Panc1 (cell line): Measurements from ENCODE around the gene FANCF. TPM values are rescaled to one million over a fixed set of nuclear protein-coding genes. Genes with fewer than 3 reads are reported as not detected.

Experiments used
- ATAC-seq: fragments of 200-7000 bp; cut with Tn5 transposase; 2 replicates; pipeline ENCODE4 v1.9.1; 2020; ENCODE audit warnings: mild to moderate bottlenecking, moderate library complexity
- BruUV-seq: library from RNA; stranded (reverse); fragments of 400-500 nt; replicated peaks from 2 replicates; lab custom pipeline; 2021; lab: Mats Ljungman, UMichigan
- CTCF ChIA-PET: fragments of 300-600 bp; sonication (Branson Sonifier 250); formaldehyde crosslinking; loops from one replicate; lab custom pipeline; 2022; ENCODE audit warnings: antibody characterized with exemption; lab: Charles Lee
- POLR2A ChIA-PET: fragments of 300-600 bp; sonication (Branson Sonifier 250); formaldehyde crosslinking; loops from one replicate; lab custom pipeline; 2022; ENCODE audit warnings: antibody characterized with exemption; lab: Charles Lee
- DNase-seq: peaks from one replicate; pipeline ENCODE4 v3.0.0-alpha.2; 2010; ENCODE audit warnings: low read depth, low spot score
- H3K27ac ChIP-seq: 2 replicates; pipeline ENCODE4 v1.5.1; 2011; ENCODE audit warnings: mild to moderate bottlenecking, low read length, inconsistent platforms
- H3K27me3 ChIP-seq: fragments of 200-500 bp; sonication (Bioruptor generic); 2 replicates; pipeline ENCODE4 v1.6.0; 2014; ENCODE audit warnings: low read length, inconsistent platforms; ENCODE audit not compliant: control insufficient read depth, insufficient read depth
- H3K36me3 ChIP-seq: fragments of 200-500 bp; sonication (Bioruptor generic); 2 replicates; pipeline ENCODE4 v1.5.1; 2014; ENCODE audit warnings: inconsistent platforms, mild to moderate bottlenecking, low read length, moderate library complexity; ENCODE audit not compliant: control insufficient read depth, insufficient read depth
- H3K4me1 ChIP-seq: 2 replicates; pipeline ENCODE4 v1.5.1; 2011; ENCODE audit warnings: inconsistent platforms, mild to moderate bottlenecking, low read length, moderate library complexity; ENCODE audit not compliant: control insufficient read depth, insufficient read depth
- H3K4me3 ChIP-seq, 2 experiments: 2 replicates each; pipeline ENCODE4 v1.5.1; 2011 to 2012; ENCODE audit warnings: low read depth in 2 of 2, low read length in 2 of 2, mild to moderate bottlenecking in 2 of 2, inconsistent platforms in 1 of 2, moderate library complexity in 1 of 2
- H3K9me3 ChIP-seq: fragments of 200-500 bp; sonication (Bioruptor generic); 2 replicates; pipeline ENCODE4 v1.5.1; 2014; ENCODE audit warnings: low read depth, mild to moderate bottlenecking, inconsistent platforms, low read length, moderate library complexity; ENCODE audit not compliant: control insufficient read depth, insufficient read depth
- CTCF ChIP-seq: fragments of 450-650 bp; IDR thresholded peaks from 2 replicates; pipeline ENCODE4 v1.5.1; 2017; ENCODE audit warnings: mild to moderate bottlenecking
- POLR2AphosphoS5 ChIP-seq: IDR thresholded peaks from 2 replicates; pipeline ENCODE4 v1.6.1; 2012; ENCODE audit warnings: mild to moderate bottlenecking, low read depth, low read length, moderate library complexity
- REST ChIP-seq, 2 experiments: IDR thresholded peaks; 2 replicates each; pipeline ENCODE4 v1.6.1; 2011 to 2012; ENCODE audit warnings: low read depth in 2 of 2, control low read depth in 1 of 2, low read length in 1 of 2, mild to moderate bottlenecking in 1 of 2, moderate library complexity in 1 of 2; ENCODE audit not compliant: insufficient read depth in 1 of 2
- SIN3A ChIP-seq: IDR thresholded peaks from 2 replicates; pipeline ENCODE4 v1.6.1; 2012; ENCODE audit warnings: low read depth, mild to moderate bottlenecking, low read length, moderate library complexity, borderline replicate concordance; ENCODE audit not compliant: insufficient read depth
- TCF7L2 ChIP-seq: IDR thresholded peaks from 2 replicates; pipeline ENCODE4 v1.6.1; 2011; ENCODE audit warnings: mild to moderate bottlenecking, low read depth, low read length, inconsistent platforms
- in situ Hi-C: cut with HindIII; loops from 2 replicates; pipeline ENCODE4 v1.10.0; 2016; ENCODE audit warnings: low sequenced_read_pairs, low pct_unique_long_range_greater_than_20kb
- intact Hi-C: fragments of 100-400 bp; cut with micrococcal nuclease; formaldehyde crosslinking; loops from one replicate; pipeline ENCODE4 v1.10.0; 2022; ENCODE audit not compliant: unreplicated experiment
- total RNA-seq: library from RNA; stranded (reverse); gene quantifications from one replicate; pipeline ENCODE4 v1.2.1, GENCODE V29; 2021; ENCODE audit not compliant: unreplicated experiment

Gene FANCF
- total RNA-seq, 1 experiment from 2014 or later, result 11.6 TPM

GRCh38 chr11:22659783-22660182, 34.2 kb upstream of the FANCF start:
- DNase-seq (no peak), ATAC-seq (no peak)
- Histone ChIP-seq H3K36me3 (no peaks in the 10 kb centered on the region), H3K4me1 (no peaks in the 10 kb centered on the region), H3K9me3 (no peaks in the 10 kb centered on the region), H3K27me3 (peaks cover 3% of the 10 kb centered on the region), H3K27ac (no peak overlapping the region), H3K4me3 (no peak overlapping the region)
- ChIA-PET CTCF (no interaction called here), POLR2A (no interaction called here)
- no peak for TF ChIP-seq CTCF
- TF ChIP-seq TCF7L2, result no peak
- no peak for TF ChIP-seq REST (IDR thresholded peaks at IDR 0.05; ENCODE audit: insufficient read depth in 1 of 2, low read depth in 2 of 2, low read length in 1 of 2)
- TF ChIP-seq SIN3A, result no peak
- TF ChIP-seq POLR2AphosphoS5, result no peak
- no TSS peak for BruUV-seq
- in situ Hi-C loops, result no loop called here
- intact Hi-C loops, result no loop called here

- no peaks in the 10 kb centered on the region; the same call in none of the 2 replicates for H3K27me3 ChIP-seq
- CTCF ChIA-PET, result no interaction called here
- no peaks in the 10 kb centered on the region for H3K4me1 ChIP-seq
- DNase-seq (no peak), ATAC-seq (no peak)
- POLR2A ChIA-PET, result no interaction called here
- no peaks in the 10 kb centered on the region for H3K9me3 ChIP-seq
- in situ Hi-C loops, result no loop called here
- intact Hi-C loops, result no loop called here
- H3K4me3 ChIP-seq, result no peak overlapping the region
- H3K36me3 ChIP-seq, result no peaks in the 10 kb centered on the region
- BruUV-seq, result no TSS peak
- TF ChIP-seq CTCF (no peak), SIN3A (no peak), TCF7L2 (no peak), REST (IDR thresholded peaks at IDR 0.05; ENCODE audit: insufficient read depth in 1 of 2, low read depth in 2 of 2, low read length in 1 of 2) (no peak), POLR2AphosphoS5 (no peak)
- no peak overlapping the region for H3K27ac ChIP-seq
These were observed 31.6 kb upstream of the FANCF start for GRCh38 chr11:22657101-22657694.
